CD1c-positive myeloid dendritic cell (primary cell): ENCODE data around the gene MAP7.
A peak's percentile ranks its signal among the peaks of the same experiment; 100 is the strongest.
"Not testable (repeated sequence)": the region's sequence is repeated elsewhere in the genome, so short reads cannot be mapped to it uniquely, and the experiment has no call there.

ENCODE experiments used
- DNase-seq: peaks from one replicate; pipeline ENCODE4 v3.0.0-alpha.2; 2016; ENCODE audit errors: extremely low spot score

The MAP7 gene

DNA sequence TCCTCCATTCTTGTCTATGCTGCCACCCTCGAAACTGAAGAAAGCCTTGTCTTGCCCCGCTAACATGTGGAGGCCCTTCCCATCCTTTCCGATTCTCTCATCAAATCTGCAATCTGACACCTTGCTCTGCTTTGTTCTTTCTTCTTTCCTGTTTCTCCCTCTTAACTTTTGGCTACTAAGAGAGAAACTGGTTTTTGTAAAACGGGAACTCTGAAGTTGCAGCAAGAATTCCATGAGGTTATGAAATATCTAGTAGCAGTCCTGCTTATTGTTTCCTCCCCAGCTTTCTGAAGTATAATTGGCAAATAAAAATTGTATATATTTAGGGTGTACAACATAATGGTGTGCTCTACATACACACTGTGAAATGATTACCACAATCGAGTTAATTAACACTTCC lies 80.2 kb downstream of the MAP7 start:
- DNase-seq = peak; percentile 66

DNA sequence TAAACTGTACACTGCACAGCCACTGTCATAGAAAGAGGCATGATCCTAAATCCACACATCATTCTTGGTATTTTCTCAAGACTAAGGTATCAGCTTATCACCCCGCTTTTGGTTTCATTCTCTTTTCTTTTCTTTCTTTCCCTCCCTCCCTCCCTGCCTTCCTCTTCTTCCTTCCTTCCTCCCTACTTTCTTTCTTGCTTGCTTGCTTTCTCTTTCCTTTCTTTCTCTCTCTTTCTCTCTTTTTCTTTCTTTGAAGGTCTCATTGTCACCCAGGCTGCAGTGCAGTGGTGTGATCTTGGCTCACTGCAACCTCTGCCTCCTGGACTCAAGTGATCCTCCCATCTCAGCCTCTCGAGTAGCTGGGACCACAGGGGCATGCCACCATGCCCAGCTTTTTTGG lies 81.1 kb downstream of the MAP7 start:
- DNase-seq = no peak

DNA sequence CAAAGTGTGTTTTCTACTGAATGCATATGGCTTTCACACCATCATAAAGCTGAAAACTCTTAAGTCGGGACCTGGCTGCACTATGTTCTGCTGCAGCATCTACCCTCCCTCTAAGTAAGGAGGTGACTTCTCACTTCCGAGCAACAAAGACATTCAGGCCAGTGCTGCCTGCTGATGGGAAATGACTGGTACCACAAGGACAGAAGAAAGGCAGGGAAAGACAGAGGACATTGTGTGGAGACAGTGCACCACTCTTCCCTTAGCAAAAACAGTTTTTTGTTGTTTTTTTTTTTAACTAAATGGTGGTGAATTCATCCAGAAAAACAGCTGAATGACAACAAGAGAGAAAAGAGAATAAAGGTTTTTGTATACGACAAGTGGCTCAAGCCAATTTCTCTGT lies 81.5 kb downstream of the MAP7 start:
- DNase-seq = no peak

DNA sequence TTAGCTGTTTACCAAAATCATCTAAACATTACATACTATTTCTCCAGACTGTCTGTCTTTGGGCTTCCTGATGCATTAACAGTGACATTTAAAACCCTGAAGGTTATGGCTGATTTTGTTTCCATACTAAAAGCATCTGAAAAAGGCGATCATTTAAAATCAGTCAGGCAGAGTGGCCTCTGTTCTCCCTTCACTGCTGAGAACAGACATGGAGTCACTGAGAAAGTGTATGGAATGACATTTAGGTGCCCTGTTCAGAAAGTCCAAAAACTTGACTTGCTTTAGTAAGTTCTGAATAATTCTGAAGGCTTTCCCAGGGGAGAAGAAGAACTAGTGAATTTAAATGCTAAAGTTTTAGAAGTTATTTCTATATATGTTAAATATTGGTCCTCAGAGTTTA lies 83.0 kb downstream of the MAP7 start:
- no peak for DNase-seq

DNA sequence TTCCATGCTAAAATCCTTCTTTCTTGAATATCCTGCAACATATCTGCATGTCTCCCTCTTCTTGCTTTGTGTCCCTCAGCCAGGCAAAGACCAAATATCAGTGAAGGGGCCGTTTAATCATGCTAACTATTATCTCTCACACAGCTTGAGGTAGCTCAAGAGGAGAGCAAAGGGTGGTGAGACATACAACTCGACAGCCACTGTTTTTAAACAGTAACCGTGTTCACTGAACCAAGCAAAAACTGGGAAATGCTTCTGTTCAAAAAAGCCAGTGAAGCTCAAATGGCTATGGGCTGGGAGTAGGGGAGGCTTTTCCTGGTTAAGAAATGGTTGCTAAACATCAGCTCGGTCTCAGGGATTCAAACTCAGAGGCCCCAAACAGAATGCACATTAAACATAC lies 83.4 kb downstream of the MAP7 start:
- DNase-seq = no peak

DNA sequence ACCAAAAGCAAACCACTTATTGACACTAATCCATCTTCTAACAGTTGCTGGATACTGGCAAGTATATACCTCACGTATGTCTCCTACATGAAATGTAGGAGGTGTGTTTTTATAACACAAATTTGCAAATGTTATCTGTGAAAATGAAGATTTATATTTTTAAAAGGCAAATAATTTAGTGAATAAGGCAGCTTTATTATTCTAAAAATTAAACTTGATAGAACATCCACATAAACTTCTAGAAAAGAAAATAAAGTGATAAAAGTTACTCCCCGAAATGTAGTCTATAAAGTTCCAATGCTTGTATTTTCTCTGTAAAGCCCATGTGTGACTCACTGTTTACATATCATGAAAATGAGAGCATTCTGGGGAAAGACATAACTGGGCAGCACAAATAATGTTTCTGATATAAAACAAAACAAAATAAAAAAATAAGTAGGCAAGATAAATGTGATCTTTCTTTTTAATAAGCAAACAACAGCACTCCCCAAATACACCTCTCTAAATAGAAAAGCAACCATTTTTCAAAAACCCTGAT lies 84.4 kb downstream of the MAP7 start:
- no peak for DNase-seq

DNA sequence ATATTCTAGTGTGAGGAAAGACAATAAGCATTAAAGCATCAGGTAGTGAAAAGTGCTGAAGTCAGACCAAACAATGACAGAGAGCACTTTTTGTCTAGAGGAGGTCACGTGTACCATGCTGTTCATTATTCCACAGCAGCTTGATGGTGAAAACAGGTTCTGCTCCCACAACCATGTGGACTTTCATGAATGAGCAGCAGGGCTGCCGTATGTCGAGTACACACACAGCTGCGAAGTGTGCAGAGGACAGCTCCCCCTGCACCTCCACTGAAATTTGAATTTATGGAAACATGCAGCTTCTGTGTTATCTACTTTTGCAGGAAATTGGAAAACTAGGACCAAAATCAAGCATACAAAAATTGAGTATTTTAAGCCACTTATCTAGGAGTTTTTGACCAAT lies 85.3 kb downstream of the MAP7 start:
- no peak for DNase-seq

DNA sequence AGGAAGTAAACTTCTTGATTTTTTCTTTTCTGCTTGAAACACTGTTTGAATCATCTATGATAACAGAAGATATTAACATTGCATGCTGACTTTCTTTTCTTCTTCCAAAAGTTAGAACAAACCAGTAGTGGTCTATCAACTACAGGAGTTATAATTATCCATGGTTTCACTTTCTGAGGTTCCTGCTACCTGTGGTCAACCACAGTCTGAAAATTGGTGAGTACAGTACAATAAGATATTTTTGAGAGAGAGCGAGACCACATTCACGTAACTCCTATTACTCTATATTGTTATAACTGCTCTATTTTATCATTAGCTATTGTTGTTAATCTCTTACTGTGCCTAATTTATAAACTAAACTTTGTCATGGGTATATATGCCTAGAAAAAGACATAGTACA lies 86.1 kb downstream of the MAP7 start:
- DNase-seq = no peak

DNA sequence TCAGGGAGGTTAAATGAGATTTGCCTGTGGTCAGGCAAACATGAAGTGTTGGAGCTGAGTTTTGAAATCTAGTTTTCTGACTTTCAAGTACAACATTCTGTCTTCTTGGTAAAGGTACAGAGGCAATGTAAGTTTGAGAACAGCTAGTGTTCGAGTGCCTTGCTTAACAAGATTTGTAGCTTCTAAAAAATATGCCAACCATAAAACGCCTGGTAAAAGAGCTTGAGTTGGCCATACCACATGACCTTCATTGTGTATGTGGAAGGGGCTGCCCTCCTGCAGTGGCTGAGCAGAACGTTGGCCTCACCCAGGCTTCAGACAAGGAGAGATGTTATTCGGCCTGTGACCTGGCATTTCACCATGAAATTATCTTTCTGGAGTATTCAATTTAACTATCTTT lies 86.5 kb downstream of the MAP7 start:
- DNase-seq = no peak

DNA sequence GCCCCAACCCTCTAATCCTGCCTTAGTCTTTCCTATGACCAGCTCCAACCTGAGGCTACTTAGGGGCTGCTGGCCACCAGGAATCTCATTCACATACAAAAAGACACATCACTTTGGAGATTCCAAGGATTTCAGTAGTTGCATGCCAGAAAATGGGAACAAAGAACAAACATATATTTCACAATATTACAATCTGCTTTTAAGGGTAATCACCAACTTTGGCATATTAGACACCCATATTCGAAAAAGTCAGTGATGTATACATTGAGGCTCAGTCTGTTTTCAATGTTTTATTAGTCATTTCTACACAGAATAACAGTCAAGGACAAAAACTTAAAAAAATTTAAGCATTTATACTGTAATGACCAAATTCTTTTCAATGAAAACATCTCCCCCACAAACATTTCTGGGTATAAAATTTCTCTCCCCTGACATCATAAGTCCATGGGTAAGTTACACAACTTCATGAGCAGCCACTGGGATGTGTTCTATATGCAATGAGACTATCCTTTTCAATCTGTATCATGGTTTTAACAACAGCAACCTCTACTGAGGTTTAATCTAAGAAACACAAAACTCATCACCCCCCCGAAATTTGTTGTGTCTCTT lies 103.5 kb downstream of the MAP7 start:
- DNase-seq = no peak

DNA sequence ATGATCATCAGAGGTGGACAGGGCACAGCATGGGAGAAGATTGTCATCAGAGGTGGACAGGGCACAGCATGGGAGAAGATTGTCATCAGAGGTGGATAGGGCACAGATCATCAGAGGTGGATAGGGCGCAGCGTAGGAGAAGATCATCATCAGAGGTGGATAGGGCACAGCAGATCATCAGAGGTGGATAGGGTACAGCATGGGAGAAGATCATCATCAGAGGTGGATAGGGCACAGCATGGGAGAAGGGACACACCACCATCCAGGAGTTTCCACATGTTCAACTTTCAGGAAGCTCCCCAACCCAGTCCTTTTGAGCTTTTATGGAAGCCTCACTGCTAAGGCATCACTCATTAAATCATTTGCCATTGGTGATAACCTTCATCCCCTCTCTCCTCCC lies 104.1 kb downstream of the MAP7 start:
- no peak for DNase-seq

DNA sequence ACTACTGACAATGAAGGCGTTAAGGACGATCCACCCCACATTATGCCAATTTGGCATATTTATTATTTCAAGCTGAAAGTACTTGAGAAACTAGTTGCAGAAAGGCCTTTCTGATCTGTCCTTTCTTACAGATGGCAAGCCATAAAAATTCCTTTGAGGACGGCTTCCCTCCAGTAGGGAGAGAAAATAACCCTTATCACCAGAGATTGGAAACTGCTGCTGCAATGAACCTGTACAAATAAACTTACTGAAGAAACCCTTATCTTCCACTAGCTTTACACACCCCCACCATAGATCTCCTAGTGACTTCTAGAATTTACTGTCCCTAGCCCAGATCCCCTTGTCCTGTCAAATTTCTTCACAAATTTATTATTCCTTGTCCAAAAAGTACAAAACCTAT lies 105.2 kb downstream of the MAP7 start:
- no peak for DNase-seq

DNA sequence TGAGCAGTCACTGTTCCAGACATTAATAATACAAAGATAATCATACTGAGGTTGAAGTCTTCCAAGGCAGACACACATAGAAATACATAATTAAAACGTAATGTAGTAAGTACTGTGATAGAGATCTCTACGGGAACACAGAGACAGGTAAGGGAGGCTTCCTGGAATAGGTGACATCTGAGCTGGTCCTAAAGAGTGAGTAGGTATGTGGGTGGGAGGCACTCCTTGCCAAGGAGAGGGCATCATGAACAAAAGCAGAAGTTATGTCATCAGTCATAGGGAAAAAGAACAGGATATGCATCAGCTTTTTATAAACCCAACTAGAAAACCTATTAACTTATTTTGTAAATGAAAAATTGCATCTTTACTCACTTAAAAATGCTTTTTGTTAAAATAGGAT lies 110.0 kb downstream of the MAP7 start:
- DNase-seq = peak; percentile 38

DNA sequence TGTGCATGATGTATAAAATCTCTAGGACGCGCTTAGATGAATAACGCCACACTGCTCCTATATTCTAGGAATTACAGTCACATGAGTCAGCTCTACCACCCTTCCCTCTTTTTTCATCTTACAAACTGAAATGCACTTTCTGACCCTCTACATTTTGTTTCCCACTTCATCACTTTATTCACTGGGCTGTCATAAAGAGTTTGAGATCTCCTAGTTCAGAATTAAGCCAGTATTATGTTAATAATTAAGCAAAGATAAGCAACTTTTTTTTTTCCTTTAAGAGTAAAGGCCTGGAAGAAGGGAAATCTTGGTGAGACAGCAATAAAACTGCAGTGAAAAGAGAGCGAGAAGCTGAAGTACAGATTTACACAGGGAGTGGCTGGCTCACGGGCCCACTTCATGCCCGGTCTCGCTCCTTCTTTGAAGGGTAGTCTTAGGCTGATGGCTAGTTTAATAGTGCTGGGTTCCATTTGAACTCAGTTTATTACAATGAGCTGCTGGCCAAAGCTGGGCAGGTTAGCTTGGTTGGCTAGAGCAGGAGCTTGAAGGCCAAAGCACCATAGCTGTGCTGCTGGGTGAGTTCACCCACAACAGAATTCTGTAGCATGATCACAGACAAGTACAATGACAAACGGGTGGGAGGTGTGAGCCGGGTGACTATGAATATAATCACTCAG lies 110.6 kb downstream of the MAP7 start:
- DNase-seq = no peak

DNA sequence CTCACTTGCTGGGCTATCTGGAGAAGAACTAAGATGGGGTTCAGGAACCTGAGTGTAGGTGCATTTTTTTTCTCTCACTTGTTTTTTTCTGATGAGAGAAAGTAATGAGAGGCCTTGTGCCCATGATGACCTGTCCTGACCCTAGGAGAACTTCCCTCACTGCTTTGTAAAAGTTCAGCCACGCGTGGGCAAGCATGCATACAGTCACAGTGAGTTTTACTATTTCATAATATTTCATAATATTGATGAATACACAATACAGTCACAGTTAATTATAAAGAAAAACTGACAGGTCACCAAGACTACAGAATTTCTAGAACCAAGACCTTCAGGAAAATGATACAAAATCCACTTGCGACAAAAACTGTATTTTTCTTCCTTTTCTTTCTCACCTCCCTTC lies 111.8 kb downstream of the MAP7 start:
- DNase-seq = peak; percentile 58

DNA sequence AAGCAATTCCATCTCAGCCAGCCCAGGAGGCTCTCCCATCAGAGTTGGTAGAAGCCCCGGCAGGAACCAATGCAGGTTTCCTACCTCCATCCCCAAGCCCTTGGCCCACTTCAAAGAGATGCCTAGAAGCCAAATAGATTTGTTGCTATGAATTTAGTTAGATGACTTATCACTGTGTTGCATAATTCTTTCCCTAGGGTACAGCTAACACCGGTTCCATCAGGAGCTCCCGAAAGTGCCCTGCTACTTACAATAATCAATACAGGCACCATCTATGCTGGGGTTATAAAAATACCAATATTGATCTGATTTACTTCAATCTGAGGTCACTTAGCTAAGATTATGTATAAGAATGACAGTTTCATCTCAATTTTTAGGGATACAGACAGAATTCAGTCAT lies 113.0 kb downstream of the MAP7 start:
- no peak for DNase-seq

DNA sequence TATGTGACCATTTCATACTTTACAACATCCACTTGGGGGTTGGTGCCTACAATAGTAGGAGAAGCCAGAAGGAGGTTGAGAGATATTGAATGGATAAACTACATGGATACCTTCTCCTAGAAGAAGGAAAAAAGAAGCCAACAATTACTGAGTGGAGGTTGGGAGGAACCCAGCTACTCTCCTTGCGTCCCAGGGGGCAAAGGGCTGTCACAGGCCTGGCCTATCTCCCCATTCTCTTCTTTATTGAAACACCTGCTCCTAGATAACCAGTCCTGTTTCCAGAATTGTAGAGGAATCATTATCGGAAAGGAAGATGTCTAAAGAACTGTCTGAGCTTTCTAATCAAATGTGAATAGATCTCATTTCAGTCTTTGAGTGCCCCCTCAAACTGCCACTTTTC lies 115.1 kb downstream of the MAP7 start:
- DNase-seq = no peak

DNA sequence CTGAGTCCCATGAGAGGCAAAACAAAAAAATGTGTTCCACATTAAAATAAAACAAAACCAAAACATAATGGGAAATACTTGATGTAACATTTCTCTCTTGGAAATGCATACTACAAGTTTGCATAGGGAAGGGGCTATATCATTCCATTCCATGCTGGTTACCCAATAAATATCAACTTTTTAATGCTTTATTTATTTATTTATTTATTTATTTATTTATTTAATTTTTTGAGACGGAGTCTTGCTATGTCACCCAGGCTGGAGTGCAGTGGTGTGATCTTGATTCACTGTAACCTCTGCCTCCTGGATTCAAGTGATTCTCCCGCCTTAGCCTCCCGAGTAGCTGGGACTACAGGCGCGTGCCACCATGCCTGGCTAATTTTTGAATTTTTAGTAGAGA lies 118.9 kb downstream of the MAP7 start:
- not testable (repeated sequence) for DNase-seq

DNA sequence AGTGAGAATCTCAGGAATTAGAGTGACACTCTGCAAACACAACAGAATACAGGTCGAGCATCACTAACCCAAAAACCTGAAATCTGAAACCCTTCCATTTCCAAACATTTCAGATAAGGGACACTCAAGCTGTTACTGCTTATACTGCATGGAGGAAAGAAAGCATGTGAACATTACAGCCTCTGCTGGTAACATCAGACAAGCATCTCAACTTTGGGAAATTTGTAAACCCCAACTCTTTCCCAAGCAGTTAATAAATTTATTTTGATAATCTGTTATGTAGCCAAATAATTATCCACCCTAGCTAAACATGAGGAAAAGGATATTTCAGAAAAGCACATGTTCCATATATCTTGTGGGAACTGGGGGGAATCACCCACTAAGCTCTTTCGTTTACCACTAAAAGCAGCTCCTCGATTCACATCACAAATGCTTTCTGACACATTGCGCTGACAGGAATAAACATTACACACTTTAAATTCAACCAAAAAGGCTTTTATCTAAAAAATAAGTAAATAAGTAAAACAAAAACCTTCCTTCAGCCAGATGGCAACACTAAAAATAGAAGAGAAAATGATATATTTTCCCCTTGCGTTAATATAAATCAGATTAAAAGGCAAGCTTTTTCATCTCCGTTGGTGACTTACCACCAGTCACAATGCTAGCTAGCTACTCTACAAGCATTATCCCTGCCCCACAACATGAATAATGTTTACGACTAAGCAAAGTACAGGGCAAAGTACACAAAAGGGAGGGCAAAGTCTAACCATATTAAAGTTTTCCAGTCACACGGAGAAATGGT lies 120.8 kb downstream of the MAP7 start:
- DNase-seq = no peak

DNA sequence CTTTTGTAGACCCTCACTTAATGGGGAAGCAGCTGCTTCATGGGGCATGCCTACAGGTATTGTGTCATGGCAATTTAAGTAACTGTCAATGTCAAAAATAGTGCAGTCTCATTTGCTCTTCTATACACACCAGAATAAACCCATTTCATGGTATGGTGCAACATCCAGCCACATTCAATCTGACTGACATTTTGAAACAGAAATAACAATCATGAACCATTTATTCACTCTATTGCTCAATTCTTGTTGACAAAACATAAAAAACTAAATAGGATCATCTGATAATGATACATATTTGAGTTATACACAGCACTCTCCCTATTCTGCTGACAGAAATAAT lies 122.9 kb downstream of the MAP7 start:
- DNase-seq = no peak

DNA sequence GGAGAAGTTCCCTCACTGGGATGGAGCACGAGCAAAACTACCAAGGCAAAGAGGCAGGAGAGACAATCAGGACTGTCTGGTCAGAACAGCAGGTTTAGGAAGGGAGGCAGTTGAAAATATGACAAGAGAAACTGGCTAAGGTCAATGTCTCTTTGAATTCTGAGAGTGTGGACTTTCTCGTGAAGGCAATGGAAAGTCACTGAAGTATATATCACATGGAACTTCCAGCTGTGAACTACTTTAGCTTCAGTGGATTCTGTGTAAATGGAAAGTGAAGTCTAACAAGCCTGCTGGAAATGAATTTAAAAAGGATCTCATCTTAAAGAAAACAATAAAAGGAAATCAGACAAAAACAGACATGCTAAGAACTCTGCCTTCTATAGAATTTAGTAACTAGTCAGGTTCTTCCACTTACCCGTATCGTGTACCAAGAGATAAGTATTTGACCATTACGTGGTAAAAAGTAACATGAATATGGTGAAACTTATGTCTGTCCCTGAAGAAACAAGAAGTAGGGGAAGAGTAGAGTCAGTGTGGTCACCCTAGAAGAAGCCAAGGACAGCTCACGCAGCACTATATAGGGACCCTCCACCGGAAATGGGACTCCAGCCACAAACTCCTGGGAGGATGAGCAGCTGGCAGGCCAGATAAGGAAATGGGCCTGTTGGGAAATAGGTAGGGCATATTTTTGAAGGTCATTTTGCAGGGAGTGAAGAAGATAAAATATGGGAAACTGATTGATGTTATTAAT lies 123.4 kb downstream of the MAP7 start:
- DNase-seq = no peak

DNA sequence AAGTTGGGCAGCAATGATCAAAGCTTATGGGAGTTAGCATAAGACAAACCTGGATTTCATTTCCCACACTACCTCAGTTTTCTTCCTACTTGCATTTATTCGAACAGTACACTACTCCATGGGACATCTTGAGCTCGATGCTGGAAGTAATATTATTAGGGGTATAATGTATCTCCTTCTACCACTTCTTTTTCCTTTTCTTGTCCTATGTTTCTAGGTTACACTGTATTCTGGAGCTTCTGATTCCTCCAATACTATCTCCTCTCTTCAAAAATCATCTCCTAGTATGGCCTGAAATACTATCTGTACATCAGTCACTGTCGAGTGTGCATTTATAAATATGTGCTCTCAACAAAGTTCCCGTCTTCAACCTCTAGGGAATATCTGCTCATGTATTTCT lies 124.4 kb downstream of the MAP7 start:
- DNase-seq = no peak
